GM10266 (cell line): ENCODE results near the gene TUBA1B.

ENCODE experiments used
- DNase-seq: peaks from one replicate; pipeline ENCODE4 v3.0.0; 2012; ENCODE audit errors: extremely low spot score
- TF ChIP-seq, protein P1 (sequence below): IDR thresholded peaks from 2 replicates; pipeline ENCODE4 v1.5.1; 2012; ENCODE audit warnings: mild to moderate bottlenecking, low read depth; ENCODE audit not compliant: control insufficient read depth, insufficient read depth; ENCODE audit errors: missing control alignments

TUBA1B gene

DNA sequence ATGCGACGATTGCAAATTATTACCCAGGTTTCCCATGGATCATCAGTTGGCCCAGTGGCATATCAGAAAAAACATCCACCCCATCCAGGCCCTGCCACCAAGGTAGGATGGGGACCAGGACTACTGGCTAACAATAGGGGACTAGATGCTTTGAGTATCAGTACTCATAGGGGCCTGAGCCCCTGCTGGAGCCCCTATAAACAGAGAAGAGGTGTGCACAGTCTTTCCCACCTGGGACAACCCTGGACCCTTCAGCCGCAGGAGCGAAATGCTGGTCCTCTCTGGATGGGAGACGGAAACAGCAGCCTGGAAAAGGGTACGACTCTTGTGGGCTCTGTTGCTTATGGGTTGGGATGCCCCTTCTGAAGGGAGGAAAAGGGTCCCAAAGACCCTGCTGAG lies 42.3 kb downstream of the TUBA1B start:
- no peak for DNase-seq
- TF ChIP-seq, protein P1, sequence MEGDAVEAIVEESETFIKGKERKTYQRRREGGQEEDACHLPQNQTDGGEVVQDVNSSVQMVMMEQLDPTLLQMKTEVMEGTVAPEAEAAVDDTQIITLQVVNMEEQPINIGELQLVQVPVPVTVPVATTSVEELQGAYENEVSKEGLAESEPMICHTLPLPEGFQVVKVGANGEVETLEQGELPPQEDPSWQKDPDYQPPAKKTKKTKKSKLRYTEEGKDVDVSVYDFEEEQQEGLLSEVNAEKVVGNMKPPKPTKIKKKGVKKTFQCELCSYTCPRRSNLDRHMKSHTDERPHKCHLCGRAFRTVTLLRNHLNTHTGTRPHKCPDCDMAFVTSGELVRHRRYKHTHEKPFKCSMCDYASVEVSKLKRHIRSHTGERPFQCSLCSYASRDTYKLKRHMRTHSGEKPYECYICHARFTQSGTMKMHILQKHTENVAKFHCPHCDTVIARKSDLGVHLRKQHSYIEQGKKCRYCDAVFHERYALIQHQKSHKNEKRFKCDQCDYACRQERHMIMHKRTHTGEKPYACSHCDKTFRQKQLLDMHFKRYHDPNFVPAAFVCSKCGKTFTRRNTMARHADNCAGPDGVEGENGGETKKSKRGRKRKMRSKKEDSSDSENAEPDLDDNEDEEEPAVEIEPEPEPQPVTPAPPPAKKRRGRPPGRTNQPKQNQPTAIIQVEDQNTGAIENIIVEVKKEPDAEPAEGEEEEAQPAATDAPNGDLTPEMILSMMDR, result no peak

DNA sequence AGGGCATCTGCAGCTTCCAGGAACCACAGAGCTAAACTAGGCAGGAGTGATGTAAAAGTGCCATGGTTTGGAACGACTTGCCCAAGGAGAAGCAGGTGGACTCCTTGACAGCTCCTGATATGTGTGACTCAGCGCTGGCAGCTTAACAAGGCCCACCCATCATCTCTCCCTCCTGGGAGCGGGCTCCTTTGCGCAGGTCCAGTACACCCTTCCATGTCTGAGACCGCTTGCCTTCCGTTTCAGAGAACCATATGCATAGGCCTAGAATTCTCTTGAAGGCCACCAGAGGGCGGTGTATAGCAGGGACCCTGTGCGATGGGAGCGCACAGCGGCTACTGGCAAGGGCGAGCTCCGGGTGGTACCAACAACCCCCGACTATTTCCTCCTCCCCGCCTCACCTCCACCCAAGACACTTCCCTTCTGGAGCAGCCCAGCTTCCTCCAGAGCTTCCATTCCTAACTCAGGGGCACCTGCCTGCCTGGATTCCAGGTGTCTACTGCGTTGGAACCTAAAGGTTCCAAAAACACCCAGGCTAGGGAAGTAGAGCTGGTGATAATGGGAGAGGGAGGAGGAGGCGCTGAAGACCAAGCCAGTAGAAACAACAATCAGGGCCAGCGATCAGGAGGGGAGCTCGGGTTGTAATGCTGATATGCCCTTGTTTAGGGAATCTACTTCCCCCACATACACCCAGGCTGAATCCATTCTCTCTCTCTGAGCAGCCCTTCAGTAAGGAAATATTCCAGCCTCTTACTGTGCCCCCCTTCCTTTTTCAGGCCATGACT lies 42.9 kb downstream of the TUBA1B start:
- peak; percentile 89 for DNase-seq

DNA sequence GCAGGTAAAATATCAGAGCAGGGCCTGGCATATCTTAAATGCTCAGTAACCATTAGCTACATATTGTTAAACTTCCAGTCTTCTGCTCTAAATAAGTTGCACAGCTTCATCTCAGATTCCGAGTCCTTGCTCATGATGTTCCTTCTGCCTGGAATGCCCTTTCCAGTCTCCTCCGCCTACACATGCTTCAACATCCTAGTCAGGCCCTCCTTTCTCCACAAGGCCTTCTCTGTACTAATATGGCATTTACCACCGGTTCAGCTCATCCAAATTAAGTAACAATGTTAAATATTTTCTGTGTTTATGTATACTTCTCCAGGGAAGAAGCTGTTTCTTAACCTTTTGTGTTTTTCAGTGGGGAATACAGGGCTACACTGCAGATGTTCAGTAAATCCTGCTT lies 45.1 kb downstream of the TUBA1B start:
- no peak for DNase-seq
- TF ChIP-seq, protein P1, result no peak

More for the DNA sequence above, 42.9 kb downstream of the TUBA1B start:
- TF ChIP-seq, protein P1, result peak; percentile 91

DNA sequence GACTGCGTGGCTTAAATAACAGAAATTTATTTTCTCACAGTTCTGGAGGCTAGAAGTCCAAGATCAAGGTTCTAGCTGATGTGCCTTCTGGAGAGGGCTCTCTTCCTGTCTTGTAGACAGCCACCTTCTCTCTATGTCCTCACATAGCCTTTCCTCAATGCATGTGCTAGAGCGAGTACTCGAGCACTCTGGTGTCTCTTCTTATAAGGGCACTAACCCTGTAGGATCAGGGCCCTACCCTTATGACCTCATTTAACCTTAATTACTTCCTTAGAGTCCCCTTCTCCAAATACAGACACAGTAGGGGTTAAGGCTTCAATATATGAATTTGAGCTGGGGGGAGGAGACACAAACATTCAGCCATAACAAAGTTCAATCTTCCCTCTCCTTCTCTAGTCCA lies 46.8 kb downstream of the TUBA1B start:
- DNase-seq, result no peak
- TF ChIP-seq, protein P1, result no peak

DNA sequence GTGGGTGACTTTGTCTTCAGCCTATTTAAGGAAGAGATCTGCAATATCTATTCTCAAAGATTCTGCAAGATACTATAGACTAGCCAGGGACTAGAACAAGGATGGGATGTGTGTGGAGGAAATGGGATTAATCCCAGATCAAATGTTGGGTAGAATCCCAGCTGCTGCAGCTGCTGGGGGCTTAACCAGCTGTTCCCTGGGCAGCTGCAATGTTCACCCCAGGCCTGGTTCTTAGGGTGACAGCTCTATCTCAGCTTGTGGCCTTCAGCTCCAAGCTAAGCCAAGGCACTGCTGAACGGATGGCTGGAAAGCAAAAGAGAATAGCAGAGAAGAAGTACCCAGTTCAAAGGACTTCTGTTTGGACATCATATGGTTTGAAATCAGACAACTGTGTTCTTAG lies 51.4 kb downstream of the TUBA1B start:
- DNase-seq, result no peak
- TF ChIP-seq, protein P1, result no peak
